Measurements from ENCODE around the gene CTNNA2. TPM values are rescaled to one million over a fixed set of nuclear protein-coding genes. Genes with fewer than 3 reads are reported as not detected.
A peak's percentile ranks its signal among the peaks of the same experiment; 100 is the strongest.

The CTNNA2 gene
- total and polyA plus RNA-seq, 2 of the 8 experiments (the other 6 are each of a cell fraction or from before 2014, with no cell fraction given): 3.9 to 9.0 TPM

DNA sequence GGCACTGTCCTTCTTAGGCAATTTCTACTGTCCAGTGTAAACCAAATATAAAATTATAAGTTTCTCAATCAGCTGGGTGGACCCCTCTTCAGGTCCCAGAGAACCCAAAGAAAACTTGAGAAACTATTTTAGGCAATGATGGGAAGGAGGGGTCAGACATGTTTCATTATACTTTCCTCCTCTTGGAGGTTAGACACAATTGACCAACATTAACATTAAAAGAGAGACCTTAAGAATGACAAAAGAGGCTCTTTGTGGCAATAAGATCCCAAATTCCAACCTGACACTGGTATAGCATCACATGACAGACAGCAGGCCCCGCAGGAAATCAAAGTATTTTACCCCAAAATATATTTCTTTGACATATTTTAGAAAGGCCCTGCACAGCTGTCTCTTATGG, 718.6 kb downstream of the CTNNA2 start:
- DNase-seq (ENCODE audit: low read depth in 1 of 2, low spot score in 2 of 2) (no peak), FAIRE-seq (no peak)
- Histone ChIP-seq H3K23me2 (ENCODE audit: low read depth, low read length) (no peaks in the 10 kb centered on the region; the same call in 1 of the 2 replicates), H3K9ac (replicated peaks in 1 of 4; ENCODE audit: extremely low read depth in 1 of 4, low read depth in 3 of 4, low read length in 3 of 4) (no peak overlapping the region), H2AK5ac (ENCODE audit: low read depth, low read length) (no peak overlapping the region), H3K36me3 (ENCODE audit: control insufficient read depth in 2 of 4, insufficient read depth in 4 of 4, low read length in 3 of 4) (no peaks in the 10 kb centered on the region; a peak in 1 of 8 replicates), H2AFZ (ENCODE audit: low read length) (no peak overlapping the region), H3K23ac (ENCODE audit: insufficient read length) (no peak overlapping the region), H3K27me3 (replicated peaks in 1 of 4; ENCODE audit: control insufficient read depth in 3 of 4, extremely low read depth in 1 of 4, insufficient read depth in 3 of 4, low read length in 3 of 4) (no peaks in the 10 kb centered on the region), H3K4me1 (replicated peaks in 1 of 4; ENCODE audit: control insufficient read depth in 3 of 4, insufficient read depth in 4 of 4, low read length in 3 of 4) (peaks cover 0 to 6% (median 1%) of the 10 kb centered on the region in 4 experiments; a peak in 3 of 7 replicates), H3K4me3 (ENCODE audit: extremely low read depth in 1 of 4, insufficient read depth in 2 of 4, low read depth in 3 of 4, low read length in 4 of 4) (no peak overlapping the region), H2BK20ac (ENCODE audit: low read length) (0 out of 2 replicates have a peak overlapping the region, but pooled peaks have one; percentile 27), H3K79me1 (ENCODE audit: low read depth, low read length) (no peaks in the 10 kb centered on the region), H3K79me2 (ENCODE audit: control insufficient read depth in 1 of 2, insufficient read depth in 2 of 2, low read length in 2 of 2) (no peaks in the 10 kb centered on the region), H2BK5ac (ENCODE audit: low read depth, low read length) (peak overlapping the region; percentile 67; the same call in 1 of the 2 replicates), H3K14ac (ENCODE audit: insufficient read length) (no peak overlapping the region), H2BK15ac (ENCODE audit: low read length) (no peak overlapping the region), H4K91ac (replicated peaks; ENCODE audit: insufficient read length, low read length) (peak overlapping the region; percentile 81), H2BK120ac (replicated peaks; ENCODE audit: low read depth, low read length) (peak overlapping the region; percentile 87), H3K27ac (ENCODE audit: low read depth, low read length) (no peak overlapping the region), H4K8ac (ENCODE audit: extremely low read depth, insufficient read depth, low read length) (no peak overlapping the region), H3K9me3 (ENCODE audit: insufficient read depth in 2 of 2, low read depth in 1 of 2, low read length in 1 of 2) (no peaks in the 10 kb centered on the region), H4K20me1 (replicated peaks in 1 of 2; ENCODE audit: control insufficient read depth in 1 of 2, insufficient read depth in 2 of 2, low read length in 2 of 2) (no peaks in the 10 kb centered on the region), H3K4ac (replicated peaks; ENCODE audit: insufficient read length, low read depth, low read length) (no peak overlapping the region), H3K18ac (ENCODE audit: extremely low read depth, low read length) (peak overlapping the region; percentile 20; the same call in 1 of the 2 replicates), H3K56ac (replicated peaks; ENCODE audit: insufficient read length, low read depth, low read length) (no peak overlapping the region), H2BK12ac (ENCODE audit: low read depth, low read length) (peak overlapping the region; percentile 51), H4K5ac (ENCODE audit: insufficient read length, low read depth, low read length) (peak overlapping the region; percentile 89), H3K4me2 (ENCODE audit: insufficient read depth in 1 of 2, low read depth in 2 of 2, low read length in 2 of 2) (peak overlapping the region; percentile 12 to 48; a peak in 3 of 4 replicates)
- 65% methylated on average over 1 of the region's 1 CpG; no CpG with 5 or more reads in 1 of the 2 experiments for WGBS, 2 experiments (ENCODE audit: extremely low coverage in 1 of 2, insufficient coverage in 1 of 2, insufficient read length in 1 of 2, insufficient replicate concordance in 2 of 2, low coverage in 1 of 2, low lambda C conversion rate in 2 of 2, missing lambda C conversion rate in 1 of 2)
- ChIA-PET POLR2A (ENCODE audit: partially characterized antibody) (no interaction called here), CTCF (ENCODE audit: partially characterized antibody) (interaction anchor here (1.0 kb wide), 1 partner anchor 158 kb away, joined by 3 read pairs; no protein-coding TSS in a partner anchor)
- TF ChIP-seq KDM4A (IDR thresholded peaks at IDR 0.05; ENCODE audit: low read depth, low read length, severe bottlenecking): no peak
- TF ChIP-seq, protein P1, sequence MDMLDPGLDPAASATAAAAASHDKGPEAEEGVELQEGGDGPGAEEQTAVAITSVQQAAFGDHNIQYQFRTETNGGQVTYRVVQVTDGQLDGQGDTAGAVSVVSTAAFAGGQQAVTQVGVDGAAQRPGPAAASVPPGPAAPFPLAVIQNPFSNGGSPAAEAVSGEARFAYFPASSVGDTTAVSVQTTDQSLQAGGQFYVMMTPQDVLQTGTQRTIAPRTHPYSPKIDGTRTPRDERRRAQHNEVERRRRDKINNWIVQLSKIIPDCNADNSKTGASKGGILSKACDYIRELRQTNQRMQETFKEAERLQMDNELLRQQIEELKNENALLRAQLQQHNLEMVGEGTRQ (IDR thresholded peaks at IDR 0.05; ENCODE audit: low read length): no peak
- no peak for TF ChIP-seq SAP30 (IDR thresholded peaks at IDR 0.05; ENCODE audit: insufficient read depth, insufficient replicate concordance, low read length)
- TF ChIP-seq TAF7 (optimal IDR thresholded peaks at IDR 0.05; ENCODE audit: borderline replicate concordance, low read depth, low read length): no peak
- TF ChIP-seq TCF12 (IDR thresholded peaks at IDR 0.05; ENCODE audit: low read depth, low read length): no peak

Measured in H1 (cell line).